ENCODE results near the gene LRRC25. TPM values are rescaled to one million over a fixed set of nuclear protein-coding genes. Genes with fewer than 3 reads are reported as not detected.

Gene LRRC25
- polyA plus RNA-seq, 3 donors = 0.87 to 1.2 (median 0.98) TPM

DNA sequence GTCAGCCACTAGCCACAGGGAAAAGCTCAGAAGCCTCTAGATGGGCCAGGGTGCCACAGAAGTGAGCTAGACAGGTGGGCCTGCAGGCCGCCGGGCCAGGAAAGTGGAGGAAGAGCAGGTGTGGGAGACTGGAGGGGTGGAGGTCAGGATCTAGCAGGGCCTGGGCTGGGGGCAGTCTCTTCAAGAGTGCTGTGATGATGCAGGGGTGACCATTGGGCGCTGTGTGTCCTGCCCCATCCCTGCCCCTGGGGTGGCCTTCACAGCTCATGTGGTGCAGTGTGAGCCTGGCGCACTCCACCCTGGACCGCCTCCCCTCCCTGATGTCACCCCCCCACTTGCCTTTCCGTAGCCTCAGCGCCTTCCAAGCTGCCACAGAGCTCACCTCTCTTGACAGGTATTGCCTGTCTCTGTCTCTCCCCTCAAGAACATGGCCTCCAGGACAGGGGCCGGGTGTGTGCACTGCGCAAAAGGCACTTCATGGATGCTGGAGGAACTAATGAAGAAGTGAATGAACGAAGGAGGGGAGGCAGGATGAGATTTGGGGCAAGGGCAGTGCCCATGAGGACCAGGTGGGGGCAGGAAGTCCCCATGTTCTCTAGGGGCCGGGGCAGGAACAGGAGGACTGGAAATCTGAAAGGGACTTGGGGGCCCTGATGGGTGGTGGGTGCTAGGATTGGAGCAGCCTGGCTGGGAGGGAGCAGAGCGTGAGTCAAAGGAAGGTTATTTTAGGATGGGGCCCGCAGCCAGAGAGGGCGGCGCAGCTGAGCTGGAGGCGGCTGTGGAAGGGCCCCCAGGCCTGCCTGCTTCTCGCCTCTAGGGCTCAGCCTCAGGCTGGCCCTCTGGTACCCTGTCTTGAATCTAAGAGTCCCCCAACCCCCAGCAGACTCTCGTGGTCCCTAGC is 28.3 kb upstream of the LRRC25 start:
- DNase-seq = no peak

DNA sequence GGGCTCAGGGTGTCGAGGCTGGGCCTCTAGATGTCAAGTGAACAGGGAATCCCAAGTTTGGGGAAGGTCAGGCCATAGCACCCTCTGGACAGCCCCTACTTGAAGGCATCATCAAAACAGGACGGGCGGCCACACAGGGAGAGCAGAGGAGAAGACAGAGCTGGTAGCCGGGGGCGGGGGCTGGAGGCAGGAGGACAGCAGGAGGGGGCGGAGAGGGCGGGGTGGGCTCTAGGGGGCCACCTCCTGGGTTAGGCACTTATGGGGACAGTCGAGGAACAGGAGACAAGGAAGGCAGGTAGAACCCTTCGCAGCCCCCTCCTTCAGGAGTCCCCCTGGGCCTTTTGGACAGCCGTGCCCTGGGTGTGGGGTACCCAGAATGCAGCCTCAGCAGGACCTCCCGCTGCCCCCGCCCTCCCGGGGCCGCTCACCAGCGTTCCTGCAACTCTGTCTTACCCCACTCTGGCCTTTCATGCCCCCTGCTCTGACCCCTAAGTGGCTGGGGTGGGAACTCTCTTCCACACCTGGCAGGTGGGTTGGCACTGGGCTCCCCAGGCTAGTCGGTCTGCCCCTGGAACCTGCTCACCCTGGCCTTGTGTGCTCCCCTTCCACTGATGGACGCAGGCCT is 27.6 kb upstream of the LRRC25 start:
- DNase-seq = no peak

DNA sequence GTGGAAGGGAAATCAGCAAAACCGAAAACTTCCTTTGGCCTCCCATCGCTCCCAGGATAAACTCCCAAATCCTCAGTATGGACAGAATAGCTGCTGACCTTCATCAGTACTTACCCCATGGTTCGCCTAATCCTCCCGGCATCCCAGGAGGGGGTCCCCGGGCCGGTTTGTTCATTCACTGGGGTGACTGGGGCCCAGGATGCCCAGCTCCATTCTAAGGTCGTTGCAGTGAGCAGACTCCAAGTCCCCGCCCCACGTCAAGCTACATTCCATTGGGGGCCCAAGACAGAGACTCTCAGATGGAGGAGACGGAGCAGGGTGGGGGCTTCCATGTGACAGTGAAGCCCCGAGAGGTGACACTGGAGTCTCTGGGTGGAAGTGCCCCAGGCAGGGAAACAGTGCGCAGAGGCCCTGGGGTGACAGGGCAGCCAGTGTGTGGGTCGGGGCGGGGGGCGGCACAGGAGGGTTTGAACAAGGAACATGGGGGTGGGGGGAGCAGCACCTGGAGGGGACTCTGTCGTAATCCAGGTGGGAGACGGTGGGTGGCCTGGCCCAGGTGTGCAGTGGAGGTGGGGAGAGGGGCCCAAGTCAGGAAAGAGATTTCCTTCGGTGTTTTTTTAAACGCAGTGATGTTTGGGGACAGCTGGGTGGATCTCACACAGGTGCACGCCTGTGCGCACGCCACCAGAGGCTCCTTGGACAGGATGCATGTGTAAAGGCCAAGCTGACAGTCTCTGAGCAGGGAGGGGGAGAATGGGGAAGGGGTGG is 26.9 kb upstream of the LRRC25 start:
- no peak for DNase-seq

DNA sequence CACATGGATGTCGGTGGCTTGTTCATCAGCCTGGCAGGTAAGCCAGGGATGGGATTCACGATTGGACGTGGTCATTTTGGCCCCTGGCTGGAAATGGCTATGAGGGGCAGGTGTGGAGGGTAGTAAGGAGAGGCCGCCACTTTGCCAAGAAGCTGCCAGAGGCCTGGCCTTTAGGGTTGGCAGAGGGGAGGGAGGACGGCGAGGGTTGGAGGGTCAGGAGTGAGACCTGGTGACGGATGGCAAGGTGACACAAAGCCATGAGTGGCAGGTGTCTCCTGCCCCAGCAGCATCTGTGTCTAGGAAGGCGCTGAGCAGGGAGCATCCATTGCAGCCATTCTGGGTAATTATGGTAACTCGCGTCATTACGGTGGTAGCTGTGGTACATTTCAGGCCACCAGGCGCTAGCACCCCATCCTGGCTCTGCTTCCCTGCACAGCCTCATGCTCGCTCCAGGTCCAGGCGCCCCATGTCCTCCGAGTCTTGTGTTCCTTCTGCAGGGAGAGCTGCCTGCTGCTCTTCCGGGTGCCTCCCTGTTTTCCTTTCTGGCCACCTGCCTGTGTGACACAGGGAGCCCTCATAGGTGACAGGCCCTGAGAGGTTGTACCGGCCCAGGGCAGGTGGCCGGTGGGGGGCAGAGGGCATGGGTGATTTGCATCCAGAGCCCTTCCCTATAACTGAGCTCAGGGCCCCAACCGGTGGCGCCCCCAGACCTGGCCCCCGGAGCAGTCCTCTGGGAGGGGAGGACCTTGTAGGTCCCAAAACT is 26.0 kb upstream of the LRRC25 start:
- no peak for DNase-seq

DNA sequence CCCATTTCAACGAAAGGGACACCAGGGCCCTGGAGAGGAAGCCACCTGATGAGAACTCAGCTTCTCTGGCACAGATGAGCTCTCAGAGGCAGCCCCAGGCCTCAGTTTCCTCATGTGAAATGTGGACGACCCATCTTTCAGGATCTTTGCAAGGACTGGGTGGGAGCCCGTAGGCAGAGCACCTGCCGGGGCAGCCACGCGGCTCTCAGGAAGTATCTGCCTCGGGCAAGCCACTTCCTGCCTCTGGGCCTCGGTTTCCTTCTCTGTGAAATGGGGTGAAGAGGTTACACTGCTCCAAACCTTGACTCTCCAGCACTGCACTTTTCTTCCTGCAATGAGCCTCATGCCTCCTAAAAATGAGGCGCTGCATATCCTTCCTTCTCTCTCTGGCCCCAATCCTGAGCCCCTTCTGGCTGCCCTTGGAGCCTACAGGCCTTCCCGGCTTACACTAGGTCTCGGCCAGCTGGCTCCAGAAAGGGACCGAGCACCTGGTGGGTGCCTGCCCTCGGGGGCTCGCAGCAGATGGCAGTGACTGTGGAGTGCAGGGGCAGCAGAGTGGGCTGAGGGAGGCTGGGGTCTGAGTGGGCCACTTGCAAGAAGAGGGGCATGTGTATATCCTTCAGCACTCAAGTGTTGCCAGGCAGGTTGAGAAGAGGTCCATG is 25.2 kb upstream of the LRRC25 start:
- DNase-seq = no peak

DNA sequence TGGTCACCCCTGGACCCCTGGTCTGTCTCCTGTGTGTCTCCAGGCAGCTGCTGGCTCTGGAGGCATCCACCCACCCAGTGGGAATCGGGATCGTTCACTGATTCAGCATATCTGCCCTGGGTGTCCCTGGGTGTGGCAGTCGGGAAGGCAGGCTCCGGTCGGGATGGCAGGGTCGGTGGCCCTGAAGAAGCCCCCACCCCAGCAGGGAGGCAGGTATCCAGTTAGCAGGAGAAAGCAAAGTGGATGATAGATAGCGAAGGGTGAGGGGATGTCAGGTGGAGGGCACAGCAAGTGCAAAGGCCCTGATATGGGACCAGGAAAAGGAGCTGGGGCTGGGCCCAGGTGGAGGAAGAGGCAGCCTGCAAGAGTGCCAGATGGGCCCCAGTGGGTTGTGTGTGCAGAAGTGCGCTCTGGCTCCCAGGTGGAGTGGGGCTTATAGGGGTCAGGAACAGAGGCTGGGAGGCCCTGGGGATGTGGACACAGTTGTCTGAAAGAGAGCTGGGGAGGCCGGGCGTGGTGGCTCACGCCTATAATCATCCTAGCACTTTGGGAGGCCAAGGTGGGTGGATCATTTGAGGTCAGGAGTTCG is 24.0 kb upstream of the LRRC25 start:
- DNase-seq = no peak

DNA sequence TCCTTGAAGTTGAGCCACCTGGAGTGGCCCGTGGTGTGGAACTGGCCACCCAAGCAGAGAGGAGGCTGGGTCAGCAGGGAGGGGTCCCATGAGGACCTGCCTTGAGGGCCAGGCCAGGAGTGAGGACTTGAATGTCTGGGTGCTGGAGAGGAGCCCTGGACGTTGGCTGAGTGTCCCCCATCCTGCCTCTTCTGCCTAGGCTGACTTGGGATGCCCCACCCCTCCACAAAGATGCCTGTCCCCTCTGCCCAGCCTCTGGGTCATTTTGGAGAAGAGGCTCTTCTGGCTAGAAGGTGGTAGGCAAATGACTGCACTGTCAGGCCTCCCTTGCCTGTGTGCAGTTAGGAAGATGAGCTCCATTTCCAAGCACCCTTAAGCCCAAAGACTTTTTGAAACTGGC is 23.5 kb upstream of the LRRC25 start:
- no peak for DNase-seq

DNA sequence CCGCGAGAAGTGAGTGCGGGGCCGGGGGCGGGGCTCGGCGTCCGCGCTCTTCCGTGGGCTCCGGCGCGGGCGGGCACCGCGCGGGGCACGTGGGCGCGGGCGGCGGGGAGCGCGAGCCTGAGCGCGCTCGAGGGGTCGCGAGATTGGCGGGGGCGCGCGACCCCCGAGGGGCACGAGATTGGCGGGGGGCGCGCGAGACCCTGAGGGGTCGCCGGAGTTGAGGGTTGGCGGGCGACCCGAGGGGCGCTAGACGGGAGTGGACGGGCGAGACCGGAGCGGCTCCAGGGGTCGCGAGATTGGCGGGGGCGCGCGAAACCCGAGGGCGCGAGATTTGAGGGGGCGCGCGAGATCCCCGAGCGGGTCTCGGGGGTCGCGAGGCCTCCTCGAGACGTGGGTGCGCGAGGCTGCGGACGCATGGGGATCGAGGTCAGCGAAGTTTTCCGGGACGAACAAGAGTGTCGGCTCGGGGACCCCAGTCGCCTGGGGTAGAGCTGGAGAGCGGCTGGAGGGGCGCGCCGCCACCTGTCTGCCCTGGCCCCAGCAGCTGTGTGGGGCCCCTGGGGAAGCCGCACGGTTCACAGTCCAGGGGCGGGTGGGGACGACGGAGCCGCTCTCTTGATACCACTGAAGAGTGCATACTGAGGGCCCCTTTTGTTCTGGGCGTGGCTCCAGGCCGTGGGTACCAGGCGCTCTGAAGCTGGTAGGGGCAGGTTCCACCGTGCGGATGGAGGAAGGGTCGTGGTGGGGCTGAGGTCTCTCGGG is 22.5 kb upstream of the LRRC25 start:
- no peak for DNase-seq

DNA sequence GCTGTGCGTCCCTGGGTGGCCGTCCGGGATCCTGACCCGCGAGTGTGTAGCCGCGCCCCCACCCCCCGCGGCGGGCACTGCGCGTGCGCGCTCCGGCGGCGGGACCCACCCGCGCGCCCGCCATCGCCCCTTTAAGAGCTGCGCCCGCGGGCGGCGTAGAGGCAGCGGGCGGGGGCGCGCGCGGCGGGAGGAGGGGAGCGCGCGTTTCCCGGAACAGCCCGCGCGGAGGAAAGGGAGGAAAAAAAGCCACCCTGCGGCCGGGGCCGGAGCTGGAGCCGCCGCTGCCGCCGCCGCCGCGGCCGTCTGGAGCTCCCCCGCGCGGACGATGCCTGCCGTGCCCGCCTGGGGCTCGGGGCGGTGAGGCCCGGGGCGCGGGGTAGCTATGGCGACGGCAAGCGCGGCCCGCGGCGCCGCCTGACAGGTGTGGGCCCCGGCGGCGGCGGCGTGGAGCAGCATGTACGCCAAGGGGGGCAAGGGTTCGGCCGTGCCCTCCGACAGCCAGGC is 21.8 kb upstream of the LRRC25 start, which contains the start of gene SSBP4:
SSBP4 (plus strand) TSS at position 204 of the 504 bp plus-strand sequence; CDS start at position 455, 251 bp downstream.
- no peak for DNase-seq

DNA sequence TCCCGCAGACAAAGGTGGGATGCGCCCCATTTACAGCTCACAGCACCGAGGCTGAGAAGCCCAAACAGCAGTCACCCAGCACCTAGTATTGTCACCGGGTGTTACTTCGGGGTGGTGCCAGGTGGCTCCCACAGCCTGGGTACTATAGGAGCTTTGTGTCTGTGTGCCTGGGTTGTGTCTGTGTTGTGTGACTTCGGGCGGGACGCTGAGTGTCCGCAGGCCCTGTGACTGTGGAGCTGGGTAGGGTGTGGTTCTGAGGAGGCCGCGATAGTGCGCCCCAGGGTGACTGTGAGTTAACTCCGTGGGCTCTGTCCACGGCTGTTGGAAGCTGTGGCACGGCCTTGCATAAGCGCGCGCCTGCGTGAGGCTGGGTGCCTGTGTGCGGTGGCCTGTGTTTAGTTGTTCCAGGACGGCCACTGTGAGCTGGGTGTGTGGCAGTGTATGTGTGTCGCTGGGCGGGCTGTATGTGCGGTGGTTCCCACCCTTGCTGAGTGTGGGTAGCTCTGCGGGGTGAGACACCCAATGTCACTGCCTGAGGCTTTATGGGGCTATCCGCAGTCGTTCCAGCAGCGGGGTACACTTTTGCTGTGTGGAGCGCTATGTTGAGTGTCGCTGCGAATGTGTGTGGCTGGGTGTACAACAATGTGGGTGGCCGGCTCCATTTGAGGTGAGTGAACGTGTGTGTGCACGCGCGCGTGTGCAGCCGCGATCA is 21.2 kb upstream of the LRRC25 start:
- no peak for DNase-seq

DNA sequence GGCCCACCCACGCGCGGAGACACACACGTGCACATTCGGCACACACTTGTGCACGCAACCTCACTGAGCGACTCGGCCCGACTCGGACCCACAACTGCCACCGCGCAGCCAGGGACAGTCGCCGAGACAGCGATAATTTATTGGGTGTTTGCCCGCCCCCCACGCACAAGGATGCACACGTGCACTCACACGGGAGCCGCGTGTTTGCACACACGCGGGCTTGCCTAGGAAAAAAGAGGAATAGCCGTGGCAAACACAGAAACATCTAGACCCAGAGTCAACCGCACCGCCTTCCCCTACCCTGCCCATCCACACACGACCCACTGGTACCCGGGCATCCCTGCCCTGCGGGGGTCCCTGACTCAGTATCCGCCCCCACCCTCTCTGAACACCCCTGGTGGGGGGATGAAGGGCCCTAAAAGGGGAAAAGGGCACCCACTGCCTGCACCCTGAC is 20.6 kb upstream of the LRRC25 start:
- no peak for DNase-seq

DNA sequence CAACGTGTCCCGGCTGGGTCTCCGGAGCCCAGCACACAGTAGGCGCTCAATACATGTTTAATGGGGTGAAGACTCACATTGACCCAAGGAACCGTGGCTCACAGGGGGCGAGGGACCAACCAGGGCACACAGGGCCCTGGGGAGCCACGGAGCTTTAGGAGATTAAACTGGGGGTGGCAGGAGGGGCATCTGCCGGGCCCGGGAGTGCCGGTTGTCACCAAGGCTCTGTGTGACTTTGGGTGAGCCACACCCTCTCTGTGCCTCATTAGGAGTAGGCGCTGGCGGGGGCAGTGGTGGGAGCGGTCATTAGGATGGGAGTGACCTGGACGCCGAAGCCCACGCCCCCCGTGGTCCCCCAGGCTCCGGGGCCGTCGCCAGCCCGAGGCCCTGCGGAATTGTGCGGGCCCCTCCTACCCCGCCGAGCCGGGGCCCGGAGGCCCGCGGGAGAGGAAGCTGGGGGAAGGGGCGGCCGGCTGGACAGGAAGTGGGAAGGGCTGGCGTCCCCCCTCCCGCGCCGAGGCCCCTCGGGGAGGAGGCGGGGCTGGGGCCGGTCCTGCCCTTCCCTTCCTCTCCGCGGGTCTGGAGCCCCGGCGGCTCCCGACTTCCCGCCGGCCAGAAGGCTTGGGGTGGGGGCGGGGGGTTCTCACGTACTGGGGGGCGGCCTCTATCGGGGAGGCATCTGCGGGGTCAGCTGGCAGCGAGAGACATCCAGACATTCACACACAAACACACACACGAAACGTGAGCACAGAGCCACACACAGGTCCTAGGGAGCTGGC is 20.0 kb upstream of the LRRC25 start:
- no peak for DNase-seq

DNA sequence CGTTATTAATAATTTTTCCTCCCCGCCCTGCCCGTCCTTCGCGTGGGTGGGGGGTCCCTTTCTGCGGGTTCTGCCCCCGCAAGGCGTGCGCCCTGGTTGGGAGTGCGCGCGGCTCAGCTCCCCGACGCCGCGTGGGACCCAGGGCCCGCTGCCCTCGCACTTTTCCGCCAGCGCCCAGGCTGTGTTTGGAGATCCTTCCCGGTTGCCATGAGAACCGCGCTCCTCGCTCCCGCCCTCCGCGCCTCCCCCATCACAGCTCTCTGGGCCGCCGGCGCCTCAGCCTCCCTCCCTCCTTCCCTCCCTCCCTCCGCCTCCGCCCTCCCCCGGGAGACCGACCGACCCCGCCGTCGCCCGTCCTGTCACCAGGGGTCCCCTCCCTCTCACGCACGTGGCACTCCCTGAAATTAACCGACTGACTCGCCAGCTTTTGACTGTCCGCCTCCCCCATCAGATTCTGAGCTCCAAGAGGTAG is 19.4 kb upstream of the LRRC25 start:
- DNase-seq = peak; percentile 94

DNA sequence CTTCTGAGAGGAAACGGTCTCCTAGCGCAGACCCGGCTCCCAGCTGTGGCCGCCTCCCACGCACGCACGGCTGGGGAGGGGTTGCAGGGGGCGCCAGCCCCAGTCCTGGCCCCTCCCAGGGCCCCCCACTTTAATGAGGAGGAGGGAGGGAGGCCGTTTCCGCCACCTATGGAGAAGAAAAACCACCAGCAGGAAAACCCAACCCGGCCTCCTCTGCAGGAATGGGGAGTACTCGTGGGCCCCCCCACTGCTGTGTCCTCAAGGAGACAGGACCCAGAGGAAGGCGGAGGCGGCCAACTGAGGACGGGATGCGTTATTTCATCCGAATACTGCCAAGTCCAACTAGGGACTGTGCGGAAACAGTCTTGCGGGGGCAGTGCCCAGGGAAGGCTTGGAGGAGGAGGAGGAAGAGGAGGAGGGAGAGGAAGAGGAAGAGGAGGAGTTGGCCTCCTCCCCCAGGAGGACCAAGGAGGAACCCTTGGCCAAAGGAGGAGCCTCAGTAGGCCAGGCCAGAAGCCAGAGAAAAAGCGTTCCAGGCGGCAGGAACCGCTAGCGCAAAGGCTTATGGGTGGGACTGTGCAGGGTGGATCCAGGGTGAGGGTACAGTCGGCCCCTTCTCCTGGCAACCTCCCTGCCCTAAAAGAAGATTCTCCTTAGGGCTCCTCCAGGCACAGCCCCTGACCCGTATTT is 17.9 kb upstream of the LRRC25 start:
- DNase-seq = peak; percentile 88

DNA sequence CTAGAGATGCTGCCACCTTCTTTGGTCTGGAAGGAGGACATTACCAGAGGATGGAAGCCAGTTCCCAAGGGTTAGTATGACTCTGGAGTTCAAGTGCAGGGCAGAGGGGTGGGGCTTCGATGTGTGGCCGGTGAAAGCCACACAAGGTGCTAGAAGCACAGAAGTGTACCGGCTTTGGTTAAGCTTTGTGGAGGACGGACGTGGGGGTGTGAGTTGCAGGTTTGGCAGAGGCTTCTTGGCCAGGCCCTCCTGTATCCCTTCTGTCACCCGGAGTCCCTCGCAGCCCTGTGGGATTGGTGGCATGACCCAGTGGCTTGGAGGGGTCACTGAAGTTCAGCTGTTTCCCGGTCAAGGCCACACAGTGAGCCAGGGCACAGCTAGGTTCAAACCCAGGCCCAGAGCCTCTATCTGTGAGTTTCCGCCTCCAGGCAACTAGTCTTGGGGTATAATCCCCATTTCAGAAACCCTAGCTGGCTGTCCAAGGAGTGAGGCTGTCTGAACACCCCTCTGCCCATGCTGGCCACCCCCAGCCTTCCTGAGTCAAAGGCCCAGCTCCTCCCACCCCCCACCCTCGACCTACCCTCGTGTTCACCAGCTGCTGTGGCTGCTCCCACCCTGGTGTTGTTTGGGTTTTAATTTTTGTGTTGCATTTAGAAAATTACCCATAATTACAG is 17.2 kb upstream of the LRRC25 start:
- no peak for DNase-seq

DNA sequence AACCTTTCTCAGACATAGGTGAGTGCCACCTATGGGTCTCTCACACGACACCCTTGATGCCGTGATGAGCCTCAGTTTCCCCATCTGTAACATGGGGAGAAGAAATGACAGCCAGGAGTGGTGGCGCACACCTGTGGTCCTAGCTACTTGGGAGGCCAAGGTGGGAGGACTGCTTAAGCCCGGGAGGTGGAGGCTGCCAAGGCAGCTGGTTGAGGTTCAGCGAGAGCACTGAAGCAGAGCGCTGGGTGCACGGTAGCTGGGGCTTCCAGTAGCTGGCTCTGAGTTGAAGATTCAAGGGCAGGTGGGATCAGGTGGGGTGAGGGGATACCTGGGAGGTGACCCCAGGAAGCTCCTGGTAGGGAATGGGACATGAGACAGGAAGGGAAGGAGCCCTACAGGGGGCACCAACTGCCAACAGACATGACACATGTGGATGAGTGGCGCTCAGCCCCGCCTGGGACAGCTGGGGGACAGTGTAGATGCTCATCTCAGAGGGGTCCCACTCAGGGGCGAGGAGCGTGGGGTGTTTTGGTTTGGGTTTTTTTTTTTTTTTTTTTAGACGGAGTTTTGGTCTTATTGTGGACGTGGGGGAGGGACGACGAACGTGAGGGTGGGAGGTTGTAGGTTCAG is 15.3 kb upstream of the LRRC25 start:
- no peak for DNase-seq

All from renal pelvis (tissue), 4 donors.